Measurements from ENCODE around the gene GUCA2A. TPM values are rescaled to one million over a fixed set of nuclear protein-coding genes. Genes with fewer than 3 reads are reported as not detected.

The GUCA2A gene
- total and polyA plus RNA-seq, 8 donors = 0.55 to 3.4 (median 1.1) TPM; not detected in 1

DNA sequence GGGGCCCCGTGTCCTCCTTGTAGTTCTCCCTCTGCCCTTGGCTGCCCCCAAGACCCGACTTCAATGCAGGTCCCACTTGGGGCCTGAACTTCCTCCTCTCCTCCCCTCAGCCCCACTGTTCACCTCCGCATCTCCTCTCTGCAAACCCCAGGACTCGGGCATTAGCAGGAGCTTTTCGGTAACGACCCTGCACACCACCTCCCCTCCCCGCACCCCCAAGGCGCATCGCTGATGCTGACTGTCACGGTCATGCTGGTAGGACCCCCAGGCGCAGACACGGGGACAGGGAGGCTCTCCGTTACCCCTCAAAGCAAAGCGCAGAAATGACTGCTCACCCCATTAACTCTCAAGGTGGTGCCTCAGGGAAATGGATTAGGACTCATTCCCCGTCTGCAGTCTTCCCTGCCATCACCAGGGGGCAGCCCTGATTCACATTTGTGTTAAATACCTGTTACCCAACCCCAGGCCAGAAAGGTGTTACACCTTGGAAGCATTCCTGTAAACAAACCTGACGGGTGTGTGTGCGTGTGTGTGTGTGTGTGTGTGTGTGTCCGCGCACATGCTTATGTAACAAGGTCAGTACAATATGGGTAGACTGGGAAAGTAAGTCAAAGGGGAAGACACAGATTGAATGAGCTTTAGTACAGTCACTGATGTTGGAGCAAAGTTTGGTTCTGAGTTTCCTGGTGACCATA, 17.8 kb downstream of the GUCA2A start:
- Histone ChIP-seq H3K27me3 (no peaks in the 10 kb centered on the region), H3K27ac (no peak overlapping the region), H3K4me3 (no peak overlapping the region), H3K36me3 (no peaks in the 10 kb centered on the region), H3K4me1 (peaks cover 0 to 6% (median under 1%) of the 10 kb centered on the region in 3 donors), H3K9me3 (no peaks in the 10 kb centered on the region)
- TF ChIP-seq, protein P1, sequence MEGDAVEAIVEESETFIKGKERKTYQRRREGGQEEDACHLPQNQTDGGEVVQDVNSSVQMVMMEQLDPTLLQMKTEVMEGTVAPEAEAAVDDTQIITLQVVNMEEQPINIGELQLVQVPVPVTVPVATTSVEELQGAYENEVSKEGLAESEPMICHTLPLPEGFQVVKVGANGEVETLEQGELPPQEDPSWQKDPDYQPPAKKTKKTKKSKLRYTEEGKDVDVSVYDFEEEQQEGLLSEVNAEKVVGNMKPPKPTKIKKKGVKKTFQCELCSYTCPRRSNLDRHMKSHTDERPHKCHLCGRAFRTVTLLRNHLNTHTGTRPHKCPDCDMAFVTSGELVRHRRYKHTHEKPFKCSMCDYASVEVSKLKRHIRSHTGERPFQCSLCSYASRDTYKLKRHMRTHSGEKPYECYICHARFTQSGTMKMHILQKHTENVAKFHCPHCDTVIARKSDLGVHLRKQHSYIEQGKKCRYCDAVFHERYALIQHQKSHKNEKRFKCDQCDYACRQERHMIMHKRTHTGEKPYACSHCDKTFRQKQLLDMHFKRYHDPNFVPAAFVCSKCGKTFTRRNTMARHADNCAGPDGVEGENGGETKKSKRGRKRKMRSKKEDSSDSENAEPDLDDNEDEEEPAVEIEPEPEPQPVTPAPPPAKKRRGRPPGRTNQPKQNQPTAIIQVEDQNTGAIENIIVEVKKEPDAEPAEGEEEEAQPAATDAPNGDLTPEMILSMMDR (IDR thresholded peaks at IDR 0.05) = peak; percentile 61 to 80 (median 72)
- 13 to 14% methylated on average over 19 of the region's 19 CpGs for WGBS, 2 donors
- no peak for FAIRE-seq
- intact Hi-C loops (cut with DNase I) = no loop called here
- DNase-seq = peak; percentile 87 to 95 (median 92)
- peak; percentile 94 to 99 (median 97) for ATAC-seq

DNA sequence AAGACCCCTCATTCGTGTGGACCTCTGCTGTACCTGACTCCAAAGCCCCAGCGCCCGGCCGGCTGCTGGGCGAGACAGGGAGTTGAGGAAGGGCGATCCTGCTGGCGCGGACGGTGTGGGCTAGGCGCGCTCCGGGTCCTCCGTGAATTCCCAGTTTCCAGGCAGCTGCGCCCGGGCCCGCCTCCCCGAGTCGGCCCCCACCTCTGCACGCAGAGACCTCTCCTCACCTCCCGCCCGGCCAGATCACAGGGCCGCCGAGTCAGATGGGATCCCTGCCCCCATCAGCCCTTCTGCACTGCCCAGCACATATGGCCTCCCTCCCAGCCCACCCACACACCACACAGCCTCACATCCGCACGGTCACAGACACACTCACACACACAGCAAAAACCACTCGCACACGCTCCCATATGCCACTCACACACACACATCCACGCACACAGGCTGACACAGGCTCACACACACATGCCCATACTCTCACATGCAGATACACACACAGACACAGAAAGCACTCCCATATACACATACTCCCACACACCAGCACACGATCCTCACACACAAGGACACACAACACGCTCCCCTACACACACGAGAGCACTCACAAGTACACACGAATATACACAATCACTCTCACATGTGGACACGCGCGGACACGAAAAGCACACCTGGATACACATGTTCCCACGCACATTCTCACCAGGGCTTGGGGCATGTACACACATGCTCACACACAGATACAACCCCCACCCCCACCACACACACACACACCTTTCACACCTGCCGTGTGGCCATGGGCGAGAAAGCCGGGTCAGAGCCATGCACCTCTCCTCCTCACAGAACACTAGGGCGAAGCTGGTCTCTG, 18.6 kb downstream of the GUCA2A start:
- WGBS, 2 donors = 44 to 48% methylated on average over 41 of the region's 41 CpGs
- no peaks in the 10 kb centered on the region for H3K36me3 ChIP-seq
- no peak for ATAC-seq
- intact Hi-C loops (cut with DNase I) = no loop called here
- FAIRE-seq = no peak
- H3K27me3 ChIP-seq = no peaks in the 10 kb centered on the region
- no peak overlapping the region for H3K4me3 ChIP-seq
- TF ChIP-seq, protein P1 (IDR thresholded peaks at IDR 0.05) = no peak
- peaks cover 0 to 4% (median 0%) of the 10 kb centered on the region in 3 donors for H3K4me1 ChIP-seq
- H3K27ac ChIP-seq = no peak overlapping the region
- no peaks in the 10 kb centered on the region for H3K9me3 ChIP-seq
- DNase-seq = peak in 1 of 6 donors; percentile 8

DNA sequence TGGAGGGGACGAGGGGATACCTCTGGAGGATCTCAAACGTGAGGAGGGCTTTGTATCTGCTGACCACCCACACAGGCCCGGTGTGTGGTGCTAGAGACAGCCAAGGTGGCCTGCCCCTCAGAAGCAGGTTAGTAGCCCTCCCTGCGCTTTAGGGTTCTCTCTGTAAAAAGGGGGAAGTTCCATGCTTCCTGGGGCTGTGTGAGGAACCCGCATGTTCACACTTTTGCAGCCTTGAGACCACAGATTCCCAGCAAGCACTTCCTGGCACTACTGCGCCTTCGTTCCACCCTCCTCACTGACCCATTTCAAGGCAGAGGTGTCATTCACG, 19.2 kb downstream of the GUCA2A start:
- no peak overlapping the region for H3K27ac ChIP-seq
- no peaks in the 10 kb centered on the region for H3K27me3 ChIP-seq
- H3K4me3 ChIP-seq = no peak overlapping the region
- H3K36me3 ChIP-seq = no peaks in the 10 kb centered on the region
- TF ChIP-seq, protein P1 (IDR thresholded peaks at IDR 0.05) = no peak
- no peak for ATAC-seq
- H3K4me1 ChIP-seq = peaks cover 0 to 4% (median 0%) of the 10 kb centered on the region in 3 donors
- FAIRE-seq = no peak
- no peaks in the 10 kb centered on the region for H3K9me3 ChIP-seq
- DNase-seq = peak in 1 of 6 donors; percentile 6
- intact Hi-C loops (cut with DNase I) = no loop called here
- WGBS, 2 donors = 66 to 81% methylated on average over 8 of the region's 8 CpGs

DNA sequence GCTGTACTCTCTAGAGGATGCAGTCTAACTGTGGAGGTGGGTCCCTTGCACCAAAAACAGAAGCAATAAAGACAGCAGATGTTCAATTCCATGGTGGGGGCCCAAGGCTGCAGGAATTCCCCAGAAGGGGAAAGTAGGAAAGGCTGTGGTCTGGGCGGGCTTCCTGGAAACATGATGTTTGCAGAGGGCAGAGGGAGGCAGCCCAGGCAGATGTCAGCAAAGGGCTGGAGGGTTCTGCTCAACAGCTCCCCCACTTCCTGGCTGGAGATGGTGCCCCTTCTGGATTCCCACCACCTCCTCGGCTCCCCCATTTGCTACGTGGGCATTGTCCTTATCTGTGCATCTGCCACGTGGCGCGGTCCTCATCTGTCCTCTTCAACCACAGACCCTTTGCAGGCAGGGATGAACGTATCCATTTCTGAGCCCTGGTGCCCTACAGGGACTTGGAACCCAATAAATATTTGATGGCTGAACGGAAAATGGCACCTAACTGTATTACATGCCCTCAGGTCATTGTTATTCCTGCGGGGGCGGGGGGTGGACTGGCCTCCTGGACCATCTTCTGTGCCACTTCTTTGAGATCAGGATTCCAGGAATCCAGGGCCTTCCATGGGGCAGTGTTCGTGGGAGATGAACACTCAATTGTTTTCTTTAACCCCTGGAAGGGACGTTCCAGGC, 19.7 kb downstream of the GUCA2A start:
- FAIRE-seq (no peak), ATAC-seq (no peak), DNase-seq (peak in 1 of 6 donors; percentile 9)
- H3K27me3 ChIP-seq = no peaks in the 10 kb centered on the region
- WGBS, 2 donors = 61 to 66% methylated on average over 12 of the region's 12 CpGs
- H3K4me1 ChIP-seq = peaks cover 0 to 4% (median 0%) of the 10 kb centered on the region in 3 donors
- intact Hi-C loops (cut with DNase I) = no loop called here
- TF ChIP-seq, protein P1 (IDR thresholded peaks at IDR 0.05) = no peak
- H3K9me3 ChIP-seq = no peaks in the 10 kb centered on the region
- no peaks in the 10 kb centered on the region for H3K36me3 ChIP-seq
- H3K4me3 ChIP-seq = no peak overlapping the region
- H3K27ac ChIP-seq = no peak overlapping the region
